Duodenal mucosa (tissue), 2 donors: ENCODE results near the gene PLPPR1.
"Not testable (repeated sequence)": the region's sequence is repeated elsewhere in the genome, so short reads cannot be mapped to it uniquely, and the experiment has no call there.

Source experiments
- H3K27ac ChIP-seq: one replicate; pipeline ENCODE4 v1.7.0; 2013; ENCODE audit warnings: low read depth, low read length
- H3K27me3 ChIP-seq, 2 donors: one replicate each; pipeline ENCODE4 v1.7.0; 2013; ENCODE audit warnings: low read length in 2 of 2, control low read depth in 1 of 2; ENCODE audit not compliant: insufficient read depth in 2 of 2, control insufficient read depth in 1 of 2
- H3K36me3 ChIP-seq, 2 donors: one replicate each; pipeline ENCODE4 v1.7.0; 2013; ENCODE audit warnings: low read length in 2 of 2, control low read depth in 1 of 2; ENCODE audit not compliant: insufficient read depth in 2 of 2, control insufficient read depth in 1 of 2
- H3K4me1 ChIP-seq, 2 donors: one replicate each; pipeline ENCODE4 v1.7.0; 2013; ENCODE audit warnings: low read length in 2 of 2, control low read depth in 1 of 2; ENCODE audit not compliant: insufficient read depth in 2 of 2, control insufficient read depth in 1 of 2
- H3K4me3 ChIP-seq, 2 donors: one replicate each; pipeline ENCODE4 v1.7.0; 2013; ENCODE audit warnings: low read length in 2 of 2, low read depth in 1 of 2
- H3K9ac ChIP-seq, 2 donors: one replicate each; pipeline ENCODE4 v1.7.0; 2013; ENCODE audit warnings: low read length in 2 of 2, low read depth in 1 of 2
- H3K9me3 ChIP-seq, 2 donors: one replicate each; pipeline ENCODE4 v1.7.0; 2013; ENCODE audit warnings: low read length in 2 of 2, control low read depth in 1 of 2; ENCODE audit not compliant: control insufficient read depth in 1 of 2

The PLPPR1 gene

GRCh38 chr9:101326501-101326900 lies 298.0 kb downstream of the PLPPR1 start:
- peaks cover 0 to 4% of the 10 kb centered on the region in 2 donors for H3K4me1 ChIP-seq
- peaks cover 15 to 21% of the 10 kb centered on the region in 2 donors for H3K9me3 ChIP-seq
- H3K36me3 ChIP-seq, result peaks cover 0 to 4% of the 10 kb centered on the region in 2 donors
- H3K27ac ChIP-seq, result no peak overlapping the region
- no peak overlapping the region for H3K9ac ChIP-seq
- H3K27me3 ChIP-seq, result no peaks in the 10 kb centered on the region
- no peak overlapping the region for H3K4me3 ChIP-seq

GRCh38 chr9:101327422-101327909 lies 298.9 kb downstream of the PLPPR1 start:
- H3K36me3 ChIP-seq, H3K4me1 ChIP-seq, H3K9ac ChIP-seq, H3K27me3 ChIP-seq, H3K27ac ChIP-seq, H3K4me3 ChIP-seq: not testable (repeated sequence)
- H3K9me3 ChIP-seq, result peaks cover 15 to 21% of the 10 kb centered on the region in 2 donors

- peaks cover 4 to 8% of the 10 kb centered on the region in 2 donors for H3K9me3 ChIP-seq
- H3K36me3 ChIP-seq, result no peaks in the 10 kb centered on the region
- H3K27ac ChIP-seq, result no peak overlapping the region
- no peaks in the 10 kb centered on the region for H3K27me3 ChIP-seq
- H3K4me3 ChIP-seq, result no peak overlapping the region
- no peak overlapping the region for H3K9ac ChIP-seq
- no peaks in the 10 kb centered on the region for H3K4me1 ChIP-seq
These were observed 303.8 kb downstream of the PLPPR1 start for GRCh38 chr9:101332362-101332761.

- no peaks in the 10 kb centered on the region for H3K36me3 ChIP-seq
- H3K4me1 ChIP-seq, result no peaks in the 10 kb centered on the region
- no peak overlapping the region for H3K4me3 ChIP-seq
- no peaks in the 10 kb centered on the region for H3K27me3 ChIP-seq
- no peak overlapping the region for H3K27ac ChIP-seq
- no peaks in the 10 kb centered on the region for H3K9me3 ChIP-seq
- no peak overlapping the region for H3K9ac ChIP-seq
These were observed 305.0 kb downstream of the PLPPR1 start for GRCh38 chr9:101333490-101333889.

- no peaks in the 10 kb centered on the region for H3K9me3 ChIP-seq
- H3K4me1 ChIP-seq, result no peaks in the 10 kb centered on the region
- H3K9ac ChIP-seq, result no peak overlapping the region
- no peaks in the 10 kb centered on the region for H3K36me3 ChIP-seq
- no peaks in the 10 kb centered on the region for H3K27me3 ChIP-seq
- no peak overlapping the region for H3K27ac ChIP-seq
- H3K4me3 ChIP-seq, result no peak overlapping the region
These were observed 305.6 kb downstream of the PLPPR1 start for GRCh38 chr9:101333926-101334702.

- H3K36me3 ChIP-seq, result no peaks in the 10 kb centered on the region
- H3K9ac ChIP-seq, result no peak overlapping the region
- no peaks in the 10 kb centered on the region for H3K27me3 ChIP-seq
- no peaks in the 10 kb centered on the region for H3K9me3 ChIP-seq
- H3K27ac ChIP-seq, result no peak overlapping the region
- H3K4me3 ChIP-seq, result no peak overlapping the region
- no peaks in the 10 kb centered on the region for H3K4me1 ChIP-seq
These were observed 307.6 kb downstream of the PLPPR1 start for GRCh38 chr9:101336091-101336490.

- no peaks in the 10 kb centered on the region for H3K36me3 ChIP-seq
- H3K27ac ChIP-seq, result no peak overlapping the region
- H3K4me3 ChIP-seq, result no peak overlapping the region
- no peaks in the 10 kb centered on the region for H3K27me3 ChIP-seq
- H3K9me3 ChIP-seq, result no peaks in the 10 kb centered on the region
- H3K9ac ChIP-seq, result no peak overlapping the region
- H3K4me1 ChIP-seq, result no peaks in the 10 kb centered on the region
These were observed 308.7 kb downstream of the PLPPR1 start for GRCh38 chr9:101337237-101337636.

- Histone ChIP-seq H3K36me3 (no peaks in the 10 kb centered on the region), H3K4me1 (no peaks in the 10 kb centered on the region), H3K27me3 (no peaks in the 10 kb centered on the region), H3K9ac (no peak overlapping the region), H3K9me3 (no peaks in the 10 kb centered on the region), H3K4me3 (no peak overlapping the region), H3K27ac (no peak overlapping the region)
These were observed 313.4 kb downstream of the PLPPR1 start for GRCh38 chr9:101341958-101342357.

GRCh38 chr9:101342595-101342994 lies 314.1 kb downstream of the PLPPR1 start:
- Histone ChIP-seq H3K36me3 (no peaks in the 10 kb centered on the region), H3K9me3 (no peaks in the 10 kb centered on the region), H3K9ac (no peak overlapping the region), H3K27ac (no peak overlapping the region), H3K4me3 (no peak overlapping the region), H3K27me3 (no peaks in the 10 kb centered on the region), H3K4me1 (no peaks in the 10 kb centered on the region)

- no peak overlapping the region for H3K9ac ChIP-seq
- no peaks in the 10 kb centered on the region for H3K36me3 ChIP-seq
- H3K9me3 ChIP-seq, result no peaks in the 10 kb centered on the region
- H3K27me3 ChIP-seq, result no peaks in the 10 kb centered on the region
- peaks cover 20 to 25% of the 10 kb centered on the region in 2 donors for H3K4me1 ChIP-seq
- H3K4me3 ChIP-seq, result no peak overlapping the region
- no peak overlapping the region for H3K27ac ChIP-seq
These were observed 321.8 kb downstream of the PLPPR1 start for GRCh38 chr9:101350285-101350684.
